ENCODE measurements around the gene KDM4C.

- TF ChIP-seq EZH2phosphoT487 (conservative IDR thresholded peaks at IDR 0.05; ENCODE audit: low read length) = no peak
- no peak for TF ChIP-seq CTCF (IDR thresholded peaks at IDR 0.05; ENCODE audit: insufficient read depth, low read length, poor library complexity, severe bottlenecking)
Measured at GRCh38 chr9:6766606-6767005, 8.8 kb downstream of the KDM4C start.

All from SU-DHL-6 (cell line).